HL-60 (cell line): ENCODE data around the gene CASD1.

Experiments
- GABPA ChIP-seq: IDR thresholded peaks from 2 replicates; pipeline ENCODE4 v1.6.1; 2012; ENCODE audit warnings: low read depth
- POLR2AphosphoS5 ChIP-seq: IDR thresholded peaks from 2 replicates; pipeline ENCODE4 v1.6.1; 2012; ENCODE audit warnings: low read depth
- TF ChIP-seq, protein P1 (sequence below): IDR thresholded peaks from 2 replicates; pipeline ENCODE4 v1.6.1; 2012; ENCODE audit warnings: low read depth; ENCODE audit not compliant: insufficient replicate concordance
- TF ChIP-seq, protein P2 (sequence below): IDR thresholded peaks from one replicate; pipeline ENCODE4 v1.5.1; 2011; ENCODE audit warnings: low read length, control low read depth, inconsistent platforms; ENCODE audit not compliant: insufficient read depth

DNA sequence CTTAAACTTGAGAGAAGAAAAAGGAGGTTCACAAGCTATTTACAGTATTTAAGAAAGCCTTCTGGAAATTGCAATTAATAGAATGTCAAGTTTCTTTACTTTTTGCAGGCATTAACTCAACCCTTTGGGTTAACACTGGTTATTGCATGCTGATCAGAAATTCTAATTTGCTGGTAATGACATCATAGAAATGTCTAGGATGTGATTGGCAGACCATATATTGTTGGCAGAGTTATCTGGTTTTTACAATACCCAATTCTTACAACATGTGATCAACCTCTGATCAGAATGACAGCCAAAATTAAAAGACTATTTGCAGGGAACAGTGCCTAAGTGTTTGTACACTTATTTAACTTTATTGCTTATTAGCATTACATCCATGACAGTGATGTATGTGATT is 1.6 kb upstream of the CASD1 start:
- TF ChIP-seq, protein P1, sequence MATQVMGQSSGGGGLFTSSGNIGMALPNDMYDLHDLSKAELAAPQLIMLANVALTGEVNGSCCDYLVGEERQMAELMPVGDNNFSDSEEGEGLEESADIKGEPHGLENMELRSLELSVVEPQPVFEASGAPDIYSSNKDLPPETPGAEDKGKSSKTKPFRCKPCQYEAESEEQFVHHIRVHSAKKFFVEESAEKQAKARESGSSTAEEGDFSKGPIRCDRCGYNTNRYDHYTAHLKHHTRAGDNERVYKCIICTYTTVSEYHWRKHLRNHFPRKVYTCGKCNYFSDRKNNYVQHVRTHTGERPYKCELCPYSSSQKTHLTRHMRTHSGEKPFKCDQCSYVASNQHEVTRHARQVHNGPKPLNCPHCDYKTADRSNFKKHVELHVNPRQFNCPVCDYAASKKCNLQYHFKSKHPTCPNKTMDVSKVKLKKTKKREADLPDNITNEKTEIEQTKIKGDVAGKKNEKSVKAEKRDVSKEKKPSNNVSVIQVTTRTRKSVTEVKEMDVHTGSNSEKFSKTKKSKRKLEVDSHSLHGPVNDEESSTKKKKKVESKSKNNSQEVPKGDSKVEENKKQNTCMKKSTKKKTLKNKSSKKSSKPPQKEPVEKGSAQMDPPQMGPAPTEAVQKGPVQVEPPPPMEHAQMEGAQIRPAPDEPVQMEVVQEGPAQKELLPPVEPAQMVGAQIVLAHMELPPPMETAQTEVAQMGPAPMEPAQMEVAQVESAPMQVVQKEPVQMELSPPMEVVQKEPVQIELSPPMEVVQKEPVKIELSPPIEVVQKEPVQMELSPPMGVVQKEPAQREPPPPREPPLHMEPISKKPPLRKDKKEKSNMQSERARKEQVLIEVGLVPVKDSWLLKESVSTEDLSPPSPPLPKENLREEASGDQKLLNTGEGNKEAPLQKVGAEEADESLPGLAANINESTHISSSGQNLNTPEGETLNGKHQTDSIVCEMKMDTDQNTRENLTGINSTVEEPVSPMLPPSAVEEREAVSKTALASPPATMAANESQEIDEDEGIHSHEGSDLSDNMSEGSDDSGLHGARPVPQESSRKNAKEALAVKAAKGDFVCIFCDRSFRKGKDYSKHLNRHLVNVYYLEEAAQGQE: no peak
- TF ChIP-seq, protein P2, sequence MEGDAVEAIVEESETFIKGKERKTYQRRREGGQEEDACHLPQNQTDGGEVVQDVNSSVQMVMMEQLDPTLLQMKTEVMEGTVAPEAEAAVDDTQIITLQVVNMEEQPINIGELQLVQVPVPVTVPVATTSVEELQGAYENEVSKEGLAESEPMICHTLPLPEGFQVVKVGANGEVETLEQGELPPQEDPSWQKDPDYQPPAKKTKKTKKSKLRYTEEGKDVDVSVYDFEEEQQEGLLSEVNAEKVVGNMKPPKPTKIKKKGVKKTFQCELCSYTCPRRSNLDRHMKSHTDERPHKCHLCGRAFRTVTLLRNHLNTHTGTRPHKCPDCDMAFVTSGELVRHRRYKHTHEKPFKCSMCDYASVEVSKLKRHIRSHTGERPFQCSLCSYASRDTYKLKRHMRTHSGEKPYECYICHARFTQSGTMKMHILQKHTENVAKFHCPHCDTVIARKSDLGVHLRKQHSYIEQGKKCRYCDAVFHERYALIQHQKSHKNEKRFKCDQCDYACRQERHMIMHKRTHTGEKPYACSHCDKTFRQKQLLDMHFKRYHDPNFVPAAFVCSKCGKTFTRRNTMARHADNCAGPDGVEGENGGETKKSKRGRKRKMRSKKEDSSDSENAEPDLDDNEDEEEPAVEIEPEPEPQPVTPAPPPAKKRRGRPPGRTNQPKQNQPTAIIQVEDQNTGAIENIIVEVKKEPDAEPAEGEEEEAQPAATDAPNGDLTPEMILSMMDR: no peak
- no peak for TF ChIP-seq POLR2AphosphoS5
- TF ChIP-seq GABPA: no peak
